Natural killer cell (primary cell): ENCODE measurements around the gene LTB4R. TPM values are rescaled to one million over a fixed set of nuclear protein-coding genes. Genes with fewer than 3 reads are reported as not detected.

Experiments
- ATAC-seq, 3 donors: fragments of 150-1000 bp in 2 of 3; fragments of 200-7000 bp in 1 of 3; cut with Tn5 transposase; 1 replicate in 1 of 3; 2 replicates in 2 of 3; pipeline ENCODE4 v1.10.0; 2021; ENCODE audit warnings: mild to moderate bottlenecking in 2 of 3, moderate library complexity in 2 of 3
- DNase-seq, 2 donors: peaks; one replicate each; pipeline versions ENCODE4 v3.0.0 to v3.0.0-alpha.2; 2013 to 2021; ENCODE audit warnings: mixed read lengths in 1 of 2
- H3K27ac ChIP-seq: one replicate; pipeline ENCODE4 v1.5.1; 2013; ENCODE audit warnings: mild to moderate bottlenecking, low read length
- H3K27me3 ChIP-seq: one replicate; pipeline ENCODE4 v1.6.1; 2013; ENCODE audit warnings: low read length; ENCODE audit not compliant: control insufficient read depth, insufficient read depth
- H3K36me3 ChIP-seq: one replicate; pipeline ENCODE4 v1.6.1; 2013; ENCODE audit warnings: low read length; ENCODE audit not compliant: control insufficient read depth, insufficient read depth
- H3K4me1 ChIP-seq: one replicate; pipeline ENCODE4 v1.6.1; 2013; ENCODE audit warnings: low read length; ENCODE audit not compliant: control insufficient read depth, insufficient read depth
- H3K4me3 ChIP-seq: one replicate; pipeline ENCODE4 v1.5.1; 2013; ENCODE audit warnings: low read length
- H3K9me3 ChIP-seq: one replicate; pipeline ENCODE4 v1.6.1; 2013; ENCODE audit warnings: low read length; ENCODE audit not compliant: control insufficient read depth, insufficient read depth
- H3K27ac Mint-ChIP-seq, 2 donors: one replicate each; pipeline ENCODE4 v1.8.0; 2022; ENCODE audit warnings: mild to moderate bottlenecking in 2 of 2, mixed read lengths in 2 of 2, moderate library complexity in 1 of 2
- H3K27me3 Mint-ChIP-seq, 2 donors: one replicate each; pipeline ENCODE4 v1.8.0; 2022; ENCODE audit warnings: low read depth in 2 of 2, mixed read lengths in 2 of 2
- H3K36me3 Mint-ChIP-seq: one replicate; pipeline ENCODE4 v1.8.0; 2022; ENCODE audit warnings: mixed read lengths
- H3K4me1 Mint-ChIP-seq, 2 donors: one replicate each; pipeline ENCODE4 v1.8.0; 2022; ENCODE audit warnings: mixed read lengths in 2 of 2
- H3K4me3 Mint-ChIP-seq: one replicate; pipeline ENCODE4 v1.8.0; 2022; ENCODE audit warnings: mild to moderate bottlenecking, moderate library complexity, mixed read lengths
- H3K9me3 Mint-ChIP-seq, 2 donors: one replicate each; pipeline ENCODE4 v1.8.0; 2022; ENCODE audit warnings: mixed read lengths in 2 of 2
- CTCF ChIP-seq: fragments of 200-600 bp; IDR thresholded peaks from one replicate; pipeline ENCODE4 v1.8.0; 2022; ENCODE audit warnings: antibody characterized with exemption
- WGBS: methylation state at CpG from one replicate; pipeline ENCODE4 v1.1.7; 2013; ENCODE audit warnings: missing lambda C conversion rate; ENCODE audit not compliant: insufficient coverage; 5-methylcytosine and 5-hydroxymethylcytosine counted together
- intact Hi-C: fragments of 100-400 bp; cut with micrococcal nuclease; formaldehyde crosslinking; loops from one replicate; pipeline ENCODE4 v1.14.2; 2022
- total RNA-seq, 4 donors: library from RNA; stranded (reverse); fragments of 120-200 nt in 1 of 4; gene quantifications; one replicate each; pipeline versions ENCODE4 v1.2.3 to v1.2.4, GENCODE V29; 2013 to 2022

LTB4R gene
- total RNA-seq, 3 donors from 2014 or later (not counting 1 experiment from before 2014, with no cell fraction given): 33.5 to 55.7 (median 49.7) TPM

GRCh38 chr14:24282736-24283135, 28.6 kb upstream of the LTB4R start:
- no peaks in the 10 kb centered on the region for H3K27me3 ChIP-seq
- H3K4me1 Mint-ChIP-seq: peaks cover 18 to 24% of the 10 kb centered on the region in 2 donors
- intact Hi-C loops: no loop called here
- no peak overlapping the region for H3K4me3 Mint-ChIP-seq
- H3K4me3 ChIP-seq: no peak overlapping the region
- H3K27ac Mint-ChIP-seq: no peak overlapping the region
- peaks cover 22% of the 10 kb centered on the region for H3K4me1 ChIP-seq
- WGBS: 87% methylated on average over 3 of the region's 3 CpGs
- DNase-seq (no peak), ATAC-seq (no peak)
- H3K9me3 Mint-ChIP-seq: no peaks in the 10 kb centered on the region
- H3K9me3 ChIP-seq: no peaks in the 10 kb centered on the region
- TF ChIP-seq CTCF: no peak
- no peaks in the 10 kb centered on the region for H3K27me3 Mint-ChIP-seq
- H3K27ac ChIP-seq: no peak overlapping the region
- no peaks in the 10 kb centered on the region for H3K36me3 Mint-ChIP-seq
- no peaks in the 10 kb centered on the region for H3K36me3 ChIP-seq

- H3K4me3 ChIP-seq: no peak overlapping the region
- no peak for ATAC-seq
- Mint-ChIP-seq H3K27me3 (no peaks in the 10 kb centered on the region), H3K4me1 (peaks cover 11 to 20% of the 10 kb centered on the region in 2 donors), H3K36me3 (no peaks in the 10 kb centered on the region), H3K27ac (no peak overlapping the region), H3K4me3 (no peak overlapping the region), H3K9me3 (no peaks in the 10 kb centered on the region)
- H3K4me1 ChIP-seq: peaks cover 16% of the 10 kb centered on the region
- 92% methylated on average over 5 of the region's 5 CpGs for WGBS
- intact Hi-C loops: no loop called here
- no peak overlapping the region for H3K27ac ChIP-seq
- H3K27me3 ChIP-seq: no peaks in the 10 kb centered on the region
- no peaks in the 10 kb centered on the region for H3K9me3 ChIP-seq
- H3K36me3 ChIP-seq: no peaks in the 10 kb centered on the region
- DNase-seq: no peak
- no peak for TF ChIP-seq CTCF
These were observed 27.4 kb upstream of the LTB4R start for GRCh38 chr14:24283796-24284460.

- intact Hi-C loops: no loop called here
- Mint-ChIP-seq H3K36me3 (no peaks in the 10 kb centered on the region), H3K27me3 (no peaks in the 10 kb centered on the region), H3K9me3 (no peaks in the 10 kb centered on the region), H3K4me1 (peaks cover 11 to 15% of the 10 kb centered on the region in 2 donors), H3K27ac (no peak overlapping the region), H3K4me3 (no peak overlapping the region)
- Histone ChIP-seq H3K27me3 (no peaks in the 10 kb centered on the region), H3K27ac (no peak overlapping the region), H3K4me3 (no peak overlapping the region), H3K9me3 (no peaks in the 10 kb centered on the region), H3K36me3 (peaks cover 4% of the 10 kb centered on the region), H3K4me1 (peaks cover 15% of the 10 kb centered on the region)
- WGBS: 95% methylated on average over 11 of the region's 11 CpGs
- no peak for ATAC-seq
- no peak for DNase-seq
- no peak for TF ChIP-seq CTCF
These were observed 26.7 kb upstream of the LTB4R start for GRCh38 chr14:24284501-24285035.

DNA sequence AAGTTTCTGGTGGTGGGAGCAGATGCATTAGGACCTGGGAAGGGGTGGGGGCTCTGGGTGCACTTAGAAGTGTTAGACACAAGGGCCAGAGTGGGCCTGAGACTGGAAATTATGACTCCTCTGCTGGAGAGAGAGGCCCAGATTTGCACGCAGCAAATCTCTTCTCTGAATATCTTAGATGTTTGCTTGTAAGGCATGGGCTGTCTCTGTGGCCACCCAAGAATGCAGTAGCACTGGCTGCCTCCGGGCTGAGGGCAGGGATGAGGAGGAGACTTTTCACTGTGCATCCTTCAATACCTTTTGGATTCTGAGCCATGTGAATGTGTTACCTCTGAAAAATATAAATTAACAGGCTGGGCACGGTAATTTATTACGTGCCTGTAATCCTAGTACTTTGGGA, 26.0 kb upstream of the LTB4R start:
- H3K4me3 Mint-ChIP-seq: no peak overlapping the region
- peaks cover 2% of the 10 kb centered on the region for H3K36me3 Mint-ChIP-seq
- no peak overlapping the region for H3K27ac Mint-ChIP-seq
- ATAC-seq (no peak), DNase-seq (no peak)
- H3K27me3 ChIP-seq: no peaks in the 10 kb centered on the region
- H3K36me3 ChIP-seq: peaks cover 9% of the 10 kb centered on the region
- peaks cover 11 to 12% of the 10 kb centered on the region in 2 donors for H3K4me1 Mint-ChIP-seq
- WGBS: 97% methylated on average over 4 of the region's 4 CpGs
- no peaks in the 10 kb centered on the region for H3K9me3 ChIP-seq
- H3K9me3 Mint-ChIP-seq: no peaks in the 10 kb centered on the region
- no peak for TF ChIP-seq CTCF
- intact Hi-C loops: no loop called here
- peaks cover 16% of the 10 kb centered on the region for H3K4me1 ChIP-seq
- no peak overlapping the region for H3K27ac ChIP-seq
- H3K27me3 Mint-ChIP-seq: no peaks in the 10 kb centered on the region
- no peak overlapping the region for H3K4me3 ChIP-seq
